Testis (tissue), 2 donors: ENCODE data around the gene RASGRP4.

Experiments
- POLR2A ChIP-seq: fragments of 450-650 bp; IDR thresholded peaks from one replicate; pipeline ENCODE4 v1.6.1; 2017; ENCODE audit warnings: antibody characterized with exemption, mild to moderate bottlenecking, moderate library complexity
- TF ChIP-seq, protein P1 (sequence below), 3 experiments: fragments of 450-650 bp in 2 of 3; fragments of 200-600 bp in 1 of 3; sonication (generic) in 1 of 3; IDR thresholded peaks; one replicate each; pipeline ENCODE4 v1.5.1; 2016 to 2019; ENCODE audit warnings: antibody characterized with exemption in 3 of 3, mild to moderate bottlenecking in 2 of 3, moderate library complexity in 1 of 3

- TF ChIP-seq, protein P1, sequence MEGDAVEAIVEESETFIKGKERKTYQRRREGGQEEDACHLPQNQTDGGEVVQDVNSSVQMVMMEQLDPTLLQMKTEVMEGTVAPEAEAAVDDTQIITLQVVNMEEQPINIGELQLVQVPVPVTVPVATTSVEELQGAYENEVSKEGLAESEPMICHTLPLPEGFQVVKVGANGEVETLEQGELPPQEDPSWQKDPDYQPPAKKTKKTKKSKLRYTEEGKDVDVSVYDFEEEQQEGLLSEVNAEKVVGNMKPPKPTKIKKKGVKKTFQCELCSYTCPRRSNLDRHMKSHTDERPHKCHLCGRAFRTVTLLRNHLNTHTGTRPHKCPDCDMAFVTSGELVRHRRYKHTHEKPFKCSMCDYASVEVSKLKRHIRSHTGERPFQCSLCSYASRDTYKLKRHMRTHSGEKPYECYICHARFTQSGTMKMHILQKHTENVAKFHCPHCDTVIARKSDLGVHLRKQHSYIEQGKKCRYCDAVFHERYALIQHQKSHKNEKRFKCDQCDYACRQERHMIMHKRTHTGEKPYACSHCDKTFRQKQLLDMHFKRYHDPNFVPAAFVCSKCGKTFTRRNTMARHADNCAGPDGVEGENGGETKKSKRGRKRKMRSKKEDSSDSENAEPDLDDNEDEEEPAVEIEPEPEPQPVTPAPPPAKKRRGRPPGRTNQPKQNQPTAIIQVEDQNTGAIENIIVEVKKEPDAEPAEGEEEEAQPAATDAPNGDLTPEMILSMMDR (IDR thresholded peaks at IDR 0.05): no peak
- no peak for TF ChIP-seq POLR2A
These were observed 47.2 kb upstream of the RASGRP4 start for GRCh38 chr19:38473201-38473600.
